HG03439 (cell line): Measurements from ENCODE around the gene CDK16.
"Not testable (repeated sequence)": the region's sequence is repeated elsewhere in the genome, so short reads cannot be mapped to it uniquely, and the experiment has no call there.

Experiments used
- ATAC-seq: cut with Tn5 transposase; IDR thresholded peaks from one replicate; pipeline ENCODE4 v1.9.1; 2021; ENCODE audit warnings: mild to moderate bottlenecking, moderate library complexity; ENCODE audit not compliant: unreplicated experiment

Gene CDK16

DNA sequence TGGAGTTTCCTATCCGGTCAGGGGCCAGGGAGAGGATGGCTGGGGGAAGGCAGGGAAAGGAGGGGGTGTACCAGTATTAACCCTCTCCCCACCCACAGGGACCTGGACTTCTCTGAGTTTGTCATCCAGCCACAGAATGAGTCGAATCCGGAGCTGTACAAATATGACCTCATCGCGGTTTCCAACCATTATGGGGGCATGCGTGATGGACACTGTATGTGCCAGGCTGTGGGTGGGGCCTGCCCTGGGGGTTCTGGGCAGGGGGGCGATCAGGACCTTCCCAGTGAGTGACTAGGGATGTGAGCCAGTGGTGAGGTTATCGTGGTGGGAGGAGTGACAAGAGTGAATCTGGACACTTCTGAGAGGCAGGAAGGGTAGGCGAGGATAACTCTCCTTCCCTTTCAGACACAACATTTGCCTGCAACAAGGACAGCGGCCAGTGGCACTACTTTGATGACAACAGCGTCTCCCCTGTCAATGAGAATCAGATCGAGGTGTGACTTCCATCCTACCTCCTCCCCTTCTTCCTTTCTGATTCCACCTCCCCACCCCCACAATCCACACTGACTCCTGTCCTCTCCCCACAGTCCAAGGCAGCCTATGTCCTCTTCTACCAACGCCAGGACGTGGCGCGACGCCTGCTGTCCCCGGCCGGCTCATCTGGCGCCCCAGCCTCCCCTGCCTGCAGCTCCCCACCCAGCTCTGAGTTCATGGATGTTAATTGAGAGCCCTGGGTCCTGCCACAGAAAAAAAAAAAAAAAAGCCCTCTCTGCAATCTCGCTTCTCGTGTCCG is 28.9 kb downstream of the CDK16 start:
- ATAC-seq, result no peak

GRCh38 chrX:47247999-47248320 is 29.5 kb downstream of the CDK16 start:
- no peak for ATAC-seq

DNA sequence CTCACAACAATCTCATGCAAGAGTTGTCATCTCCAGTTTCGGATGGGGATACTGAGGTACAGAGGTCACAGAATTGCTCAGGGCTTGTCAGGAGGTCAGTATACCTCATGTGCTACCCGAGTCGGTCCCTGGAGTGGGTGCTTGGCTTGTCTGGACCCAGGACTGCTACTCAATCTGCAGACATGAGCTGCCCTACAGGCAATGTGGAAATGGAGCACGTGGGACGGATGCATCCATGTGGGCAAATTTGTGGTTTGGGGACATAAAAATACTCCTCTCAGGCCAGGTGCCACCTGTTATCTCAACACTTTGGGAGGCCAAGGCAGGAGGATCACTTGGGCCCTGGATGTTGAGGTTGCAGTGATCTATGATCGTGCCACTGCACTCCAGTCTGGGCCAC is 30.1 kb downstream of the CDK16 start:
- ATAC-seq, result no peak

GRCh38 chrX:47250017-47250347 is 31.5 kb downstream of the CDK16 start:
- ATAC-seq, result no peak

DNA sequence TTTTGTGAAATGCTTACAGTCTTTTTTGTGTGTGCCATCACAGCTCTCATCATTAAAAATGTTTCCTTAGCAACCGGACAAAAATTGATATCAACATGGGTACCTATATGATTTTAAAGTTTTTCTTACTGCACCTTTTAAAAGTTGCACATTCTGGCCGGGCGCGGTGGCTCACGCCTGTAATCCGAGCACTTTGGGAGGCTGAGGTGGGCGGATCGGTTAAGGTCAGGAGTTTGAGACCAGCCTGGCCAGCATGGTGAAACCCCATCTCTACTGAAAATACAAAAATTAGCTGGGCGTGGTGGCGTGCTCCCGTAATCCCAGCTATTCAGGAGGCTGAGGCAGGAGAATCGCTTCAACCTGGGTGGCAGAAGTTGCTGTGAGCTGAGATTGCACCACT is 39.1 kb downstream of the CDK16 start:
- not testable (repeated sequence) for ATAC-seq

- no peak for ATAC-seq
Measured at GRCh38 chrX:47264483-47265173, 46.1 kb downstream of the CDK16 start.

- no peak for ATAC-seq
Measured at GRCh38 chrX:47266643-47267042, 48.2 kb downstream of the CDK16 start.

GRCh38 chrX:47272013-47272408 is 53.5 kb downstream of the CDK16 start:
- ATAC-seq, result no peak

DNA sequence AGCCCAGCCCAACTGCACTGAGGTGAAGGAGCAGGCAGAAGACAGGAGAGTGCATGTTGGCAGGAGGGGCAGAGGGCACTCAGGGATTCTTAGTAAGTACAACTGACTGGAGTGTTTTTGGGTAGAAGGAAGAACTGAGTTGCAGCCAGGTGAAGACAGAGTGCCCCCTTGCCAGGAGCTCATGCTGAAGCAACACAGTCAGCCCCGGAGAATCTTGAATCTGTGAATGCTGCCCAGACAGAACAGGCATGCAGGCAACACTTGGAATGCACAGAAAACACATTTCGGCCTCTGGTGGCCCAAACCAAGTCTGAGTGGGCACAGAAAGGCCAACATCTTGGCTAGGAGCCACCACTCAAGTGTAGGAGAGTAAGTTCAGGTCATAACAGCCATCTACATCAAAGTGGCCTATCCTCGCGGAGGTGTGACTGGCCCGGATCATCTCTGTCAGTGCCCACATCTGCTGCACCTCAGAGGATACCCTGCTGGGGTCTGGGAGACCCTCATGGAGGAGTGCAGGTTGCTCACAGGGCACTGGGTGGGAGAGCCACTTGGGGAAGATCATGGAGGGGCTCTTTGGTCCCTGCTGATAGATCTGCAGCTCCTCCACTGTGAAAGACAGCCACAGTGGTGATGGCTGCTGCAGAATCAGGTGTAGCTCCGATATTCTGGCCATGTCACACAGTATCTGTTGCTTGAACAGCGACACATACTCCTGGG is 54.7 kb downstream of the CDK16 start:
- no peak for ATAC-seq

DNA sequence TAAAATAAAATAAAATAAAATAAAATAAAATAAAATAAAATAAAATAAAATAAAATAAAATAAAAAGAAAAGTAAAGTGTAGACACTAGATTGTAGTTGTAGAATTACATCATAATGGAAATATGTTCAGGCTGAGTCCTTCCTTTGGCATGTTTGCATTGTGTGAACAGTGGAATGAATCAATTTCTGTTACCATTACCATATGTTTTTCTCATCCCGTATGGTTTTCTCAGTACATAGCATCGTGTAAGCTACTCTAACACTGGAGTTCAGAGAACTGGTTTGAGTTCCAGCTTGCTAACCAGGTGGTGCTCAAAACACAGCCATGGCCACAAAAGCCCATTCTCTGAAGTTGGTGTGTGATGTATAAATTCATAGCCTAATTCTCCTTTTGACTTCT is 60.2 kb downstream of the CDK16 start:
- ATAC-seq, result no peak
